Kidney (tissue), 14 donors: ENCODE measurements around the gene UBE2F. TPM values are rescaled to one million over a fixed set of nuclear protein-coding genes. Genes with fewer than 3 reads are reported as not detected.
"Not testable (repeated sequence)": the region's sequence is repeated elsewhere in the genome, so short reads cannot be mapped to it uniquely, and the experiment has no call there.

Source experiments
- DNase-seq, 5 donors: peaks; one replicate each; pipeline ENCODE4 v3.0.0-alpha.2; 2013 to 2020
- FAIRE-seq: peaks from 2 replicates; lab custom pipeline; 2012; peaks lifted over from hg19 to GRCh38; lab: Jason Lieb, UNC
- H3K27ac ChIP-seq, 2 donors: one replicate each; pipeline ENCODE4 v1.7.0; 2013; ENCODE audit warnings: low read depth in 2 of 2, low read length in 2 of 2, inconsistent platforms in 1 of 2
- H3K27me3 ChIP-seq: one replicate; pipeline ENCODE4 v1.7.1; 2013; ENCODE audit warnings: low read length, inconsistent platforms; ENCODE audit not compliant: control insufficient read depth, insufficient read depth
- H3K36me3 ChIP-seq, 3 donors: one replicate each; pipeline versions ENCODE4 v1.7.0 to v1.7.1; 2013; ENCODE audit warnings: low read length in 3 of 3, control low read depth in 1 of 3, inconsistent platforms in 1 of 3; ENCODE audit not compliant: insufficient read depth in 3 of 3, control insufficient read depth in 2 of 3
- H3K4me1 ChIP-seq, 3 donors: one replicate each; pipeline versions ENCODE4 v1.7.0 to v1.7.1; 2013; ENCODE audit warnings: low read length in 3 of 3, inconsistent platforms in 1 of 3, low read depth in 1 of 3; ENCODE audit not compliant: control insufficient read depth in 2 of 3, insufficient read depth in 2 of 3
- H3K4me3 ChIP-seq, 3 donors: one replicate each; pipeline versions ENCODE4 v1.7.0 to v1.8.1; 2013; ENCODE audit warnings: low read length in 3 of 3, control low read depth in 1 of 3, inconsistent platforms in 1 of 3
- H3K9ac ChIP-seq, 3 donors: one replicate each; pipeline versions ENCODE4 v1.7.0 to v1.7.1; 2013; ENCODE audit warnings: low read length in 3 of 3, control low read depth in 1 of 3, inconsistent platforms in 1 of 3
- H3K9me3 ChIP-seq, 3 donors: one replicate each; pipeline versions ENCODE4 v1.7.0 to v1.7.1; 2013; ENCODE audit warnings: low read length in 3 of 3, control low read depth in 1 of 3, inconsistent platforms in 1 of 3; ENCODE audit not compliant: control insufficient read depth in 2 of 3, insufficient read depth in 1 of 3
- CTCF ChIP-seq: IDR thresholded peaks from 3 replicates; pipeline ENCODE4 v1.5.1; 2012; ENCODE audit warnings: mild to moderate bottlenecking, moderate library complexity, borderline replicate concordance; ENCODE audit not compliant: insufficient read depth; ENCODE audit errors: extremely low read depth
- intact Hi-C: fragments of 100-400 bp; cut with DNase I; formaldehyde crosslinking; loops from one replicate; pipeline ENCODE4 v1.11.1; 2022
- polyA plus RNA-seq: library from polyadenylated mRNA; stranded (reverse); fragments of 350-450 nt; fragmentation: Illumina TruSeq; extraction: RNeasy Lipid Tissue Mini Kit (QIAGEN cat#74804); gene quantifications from one replicate; pipeline ENCODE4 v1.2.3, GENCODE V29; 2014; ENCODE audit warnings: low read depth, low replicate concordance; ENCODE audit not compliant: insufficient read depth
- total RNA-seq: library from RNA; stranded (reverse); fragmentation: NEBNext Ultra II Directional; extraction: Animal tissue kit (Norgen Biotek cat#: 25700); gene quantifications from one replicate; pipeline ENCODE4 v1.2.1, GENCODE V29; 2021
- donor health status: control.
- donor health status: control.
- donor health status: control.
- donor health status: control.
- donor health status: control.
- donor health status: DM: yes; HTN: yes; CAD: no.
- donor health status: Normal renal cell carcinoma (clear cell type).

Gene UBE2F
- total and polyA plus RNA-seq, 2 donors from 2014 or later = 34.5 to 68.7 TPM

GRCh38 chr2:238032755-238033337 is 66.0 kb downstream of the UBE2F start:
- Histone ChIP-seq H3K27me3 (no peaks in the 10 kb centered on the region), H3K9ac (no peak overlapping the region), H3K9me3 (no peaks in the 10 kb centered on the region), H3K36me3 (peaks cover 0 to 28% (median 21%) of the 10 kb centered on the region in 3 donors), H3K27ac (no peak overlapping the region), H3K4me1 (no peaks in the 10 kb centered on the region), H3K4me3 (no peak overlapping the region)
- FAIRE-seq (no peak), DNase-seq (peak in 1 of 5 donors; percentile 35)
- intact Hi-C loops = no loop called here
- no peak for TF ChIP-seq CTCF

DNA sequence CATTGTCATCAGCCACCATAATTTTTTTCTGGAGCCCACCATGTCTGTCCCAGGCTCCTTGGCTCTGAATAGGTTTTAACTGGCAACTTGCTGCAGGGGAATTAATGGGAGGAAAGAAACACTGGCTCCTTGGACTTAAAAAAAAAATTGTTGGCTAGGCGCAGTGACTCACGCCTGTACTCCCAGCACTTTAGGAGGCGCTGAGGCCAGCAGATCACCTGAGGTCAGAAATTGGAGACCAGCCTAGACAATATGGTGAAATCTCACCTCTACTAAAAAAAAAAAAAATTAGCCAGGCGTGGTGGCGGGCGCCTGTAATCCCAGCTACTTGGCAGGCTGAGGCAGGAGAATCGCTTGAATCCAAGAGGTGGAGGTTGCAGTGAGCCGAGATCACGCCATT is 67.2 kb downstream of the UBE2F start:
- H3K27ac ChIP-seq, H3K4me1 ChIP-seq, H3K4me3 ChIP-seq, intact Hi-C loops, H3K9me3 ChIP-seq, DNase-seq, H3K9ac ChIP-seq, H3K27me3 ChIP-seq, FAIRE-seq: not testable (repeated sequence)
- peaks cover 0 to 36% (median 30%) of the 10 kb centered on the region in 3 donors for H3K36me3 ChIP-seq

DNA sequence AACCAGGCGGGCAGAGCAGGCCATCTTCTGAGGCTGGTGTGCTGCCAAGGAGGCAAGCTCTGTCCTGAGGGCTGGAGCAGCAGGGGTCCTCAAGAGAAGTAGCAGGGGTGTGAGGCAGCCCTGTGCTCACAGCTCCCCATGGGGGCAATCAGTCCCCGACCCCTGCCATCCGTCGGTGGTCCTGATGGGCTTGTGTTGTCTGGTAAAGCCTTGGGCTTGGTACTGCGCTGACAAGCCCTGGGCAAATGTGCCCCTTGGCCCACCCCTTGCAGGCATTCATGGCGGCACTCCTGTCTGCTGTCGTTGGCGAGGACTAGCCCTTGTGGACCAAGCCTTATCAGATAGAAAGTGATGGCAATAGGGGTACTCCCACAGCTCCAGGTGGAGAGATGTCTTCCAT is 71.4 kb downstream of the UBE2F start:
- Histone ChIP-seq H3K4me3 (no peak overlapping the region), H3K4me1 (no peaks in the 10 kb centered on the region), H3K27me3 (no peaks in the 10 kb centered on the region), H3K27ac (no peak overlapping the region), H3K36me3 (peaks cover 0 to 31% (median 30%) of the 10 kb centered on the region in 3 donors), H3K9me3 (no peaks in the 10 kb centered on the region), H3K9ac (no peak overlapping the region)
- intact Hi-C loops = no loop called here
- TF ChIP-seq CTCF = no peak
- DNase-seq = peak in 1 of 5 donors; percentile 48
- no peak for FAIRE-seq

- H3K36me3 ChIP-seq = peaks cover 0 to 30% (median 30%) of the 10 kb centered on the region in 3 donors
- FAIRE-seq (no peak), DNase-seq (no peak)
- no peaks in the 10 kb centered on the region for H3K9me3 ChIP-seq
- no peak overlapping the region for H3K9ac ChIP-seq
- H3K27ac ChIP-seq = no peak overlapping the region
- intact Hi-C loops = no loop called here
- H3K4me1 ChIP-seq = no peaks in the 10 kb centered on the region
- no peak for TF ChIP-seq CTCF
- H3K27me3 ChIP-seq = no peaks in the 10 kb centered on the region
- H3K4me3 ChIP-seq = no peak overlapping the region
These were observed 72.3 kb downstream of the UBE2F start for GRCh38 chr2:238039151-238039550.
